Smooth muscle cell of the brain vasculature (primary cell): ENCODE results near the gene PDCD5.
"Not testable (repeated sequence)": the region's sequence is repeated elsewhere in the genome, so short reads cannot be mapped to it uniquely, and the experiment has no call there.

ENCODE experiments used
- DNase-seq: peaks from one replicate; pipeline ENCODE4 v3.0.0-alpha.2; 2012; ENCODE audit warnings: low read depth, low spot score

The PDCD5 gene, protein sequence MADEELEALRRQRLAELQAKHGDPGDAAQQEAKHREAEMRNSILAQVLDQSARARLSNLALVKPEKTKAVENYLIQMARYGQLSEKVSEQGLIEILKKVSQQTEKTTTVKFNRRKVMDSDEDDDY

DNA sequence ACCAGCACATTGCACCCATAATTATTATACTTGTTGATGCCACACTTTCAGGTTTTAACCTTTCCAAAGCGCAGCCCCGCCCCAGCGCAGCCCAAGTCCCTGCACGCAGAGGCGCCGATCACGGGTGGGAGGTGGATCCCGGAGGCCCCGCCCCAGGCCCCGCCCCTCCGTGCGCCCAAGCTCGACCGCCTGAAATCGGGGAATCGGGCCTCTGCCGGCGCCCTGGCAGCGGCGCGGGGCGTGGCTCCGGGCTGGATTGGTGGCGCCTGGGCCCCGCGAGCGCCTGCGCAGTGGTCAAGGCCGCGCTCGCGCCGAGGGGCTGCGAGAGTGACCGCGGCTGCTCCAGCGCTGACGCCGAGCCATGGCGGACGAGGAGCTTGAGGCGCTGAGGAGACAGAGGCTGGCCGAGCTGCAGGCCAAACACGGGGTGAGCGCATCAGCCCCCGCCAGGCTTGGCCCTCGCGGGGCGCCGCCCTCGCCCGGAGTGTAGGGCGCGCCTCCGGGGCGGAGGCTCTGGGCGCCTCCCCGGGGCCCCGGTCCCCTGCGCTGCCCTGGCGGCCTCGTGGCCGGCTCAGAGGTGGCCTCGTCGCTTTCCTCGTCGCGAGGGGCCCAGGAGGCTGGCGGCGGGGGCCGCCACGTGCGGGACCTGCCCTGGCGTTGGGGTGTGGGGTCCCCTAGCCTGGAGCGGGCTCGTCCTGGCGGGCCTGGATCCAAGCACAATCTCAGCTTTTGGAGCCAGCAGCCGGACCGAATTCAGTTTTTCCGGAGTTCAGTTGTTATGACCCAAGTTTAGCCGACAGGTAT is at the start of gene PDCD5:
Gene PDCD5, plus strand, starts transcription at position 290 of the 804 bp plus-strand sequence. Its CDS starts 72 bp downstream, at position 362.
- peak; percentile 81 for DNase-seq

DNA sequence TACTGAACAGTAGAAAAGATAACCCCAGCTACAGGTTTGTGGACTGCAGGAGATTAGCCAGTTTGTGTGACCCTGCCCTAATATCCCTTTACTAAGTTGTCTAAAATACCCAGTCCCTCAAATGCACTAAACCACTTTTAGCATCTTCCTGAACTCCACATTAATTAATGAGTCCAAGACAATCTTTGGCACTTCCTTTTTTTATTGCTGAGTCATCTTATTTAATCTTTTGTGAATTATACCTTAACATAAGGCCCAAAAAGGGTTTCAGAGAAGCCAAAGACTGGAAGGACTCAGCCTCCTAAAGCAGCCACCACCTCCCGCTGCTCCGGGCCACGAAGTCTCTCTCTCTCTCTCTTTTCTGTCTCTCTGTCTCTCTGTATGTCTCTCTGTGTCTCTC is 48.8 kb upstream of the PDCD5 start:
- no peak for DNase-seq

DNA sequence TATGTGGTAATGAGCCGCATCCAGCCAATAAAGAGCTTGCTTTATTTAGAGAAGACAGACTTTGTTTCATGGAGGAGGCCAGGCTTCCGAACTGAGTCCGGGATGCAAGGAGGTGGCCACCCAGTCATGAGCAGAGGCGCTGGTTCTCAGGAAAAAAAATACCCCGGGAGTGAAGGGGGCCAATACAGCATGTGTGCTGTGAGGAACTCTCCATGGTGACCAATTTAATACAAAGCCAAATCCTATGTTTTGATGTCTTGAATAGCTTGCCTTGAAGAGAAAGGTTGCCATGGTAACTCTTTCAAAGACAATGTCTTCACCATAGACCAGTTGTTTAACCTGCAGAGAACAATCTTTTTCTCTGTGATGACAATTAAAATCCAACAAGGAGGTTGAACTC is 43.4 kb upstream of the PDCD5 start:
- DNase-seq, result no peak

DNA sequence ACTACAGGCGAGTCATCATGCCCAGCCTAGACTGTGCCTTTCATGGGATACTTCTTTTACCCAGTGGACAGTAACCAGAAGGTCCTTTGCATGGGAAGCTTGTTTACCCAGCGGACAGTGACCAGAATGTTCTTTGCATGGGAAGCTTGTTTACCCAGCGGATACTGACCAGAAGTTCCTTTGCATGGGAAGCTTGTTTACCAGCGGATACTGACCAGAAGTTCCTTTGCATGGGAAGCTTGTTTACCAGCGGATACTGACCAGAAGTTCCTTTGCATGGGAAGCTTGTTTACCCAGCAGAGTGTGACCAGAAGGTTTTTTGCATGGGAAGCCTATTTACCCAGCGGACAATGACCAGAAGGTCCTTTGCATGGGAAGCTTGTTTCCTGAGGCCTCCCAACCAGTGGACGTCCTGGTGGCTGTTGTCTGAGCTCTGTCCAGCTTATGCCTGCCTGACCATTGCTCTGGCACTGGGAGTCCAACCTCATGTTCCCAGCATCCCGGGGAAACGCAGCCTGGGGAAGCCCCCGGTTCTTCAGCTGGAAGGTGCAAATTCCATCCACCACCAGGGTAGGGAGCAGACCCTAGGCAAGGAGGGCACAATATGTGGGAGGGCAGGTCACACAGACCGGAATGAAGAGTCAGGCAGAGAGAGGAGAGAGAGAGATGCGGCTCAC is 41.6 kb upstream of the PDCD5 start:
- DNase-seq, result no peak

DNA sequence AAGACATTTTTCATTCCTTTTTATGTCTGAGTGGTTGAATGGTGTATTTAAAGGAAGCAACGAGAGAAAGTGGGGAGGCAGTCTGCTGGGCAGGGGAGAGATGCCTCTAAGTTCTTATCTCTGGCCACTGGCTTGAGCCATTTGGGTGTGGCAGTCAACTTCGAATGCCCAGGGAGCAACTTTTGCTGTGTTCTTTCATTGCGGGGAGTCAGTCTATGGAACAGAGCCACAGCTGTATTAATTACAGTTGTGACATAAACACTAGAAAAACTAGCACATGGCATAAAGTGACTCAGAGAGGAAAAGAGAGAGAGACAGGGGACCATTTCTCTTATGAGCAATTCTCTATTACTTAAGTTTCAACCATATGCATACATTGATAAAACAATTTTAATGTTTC is 40.4 kb upstream of the PDCD5 start:
- DNase-seq, result no peak

DNA sequence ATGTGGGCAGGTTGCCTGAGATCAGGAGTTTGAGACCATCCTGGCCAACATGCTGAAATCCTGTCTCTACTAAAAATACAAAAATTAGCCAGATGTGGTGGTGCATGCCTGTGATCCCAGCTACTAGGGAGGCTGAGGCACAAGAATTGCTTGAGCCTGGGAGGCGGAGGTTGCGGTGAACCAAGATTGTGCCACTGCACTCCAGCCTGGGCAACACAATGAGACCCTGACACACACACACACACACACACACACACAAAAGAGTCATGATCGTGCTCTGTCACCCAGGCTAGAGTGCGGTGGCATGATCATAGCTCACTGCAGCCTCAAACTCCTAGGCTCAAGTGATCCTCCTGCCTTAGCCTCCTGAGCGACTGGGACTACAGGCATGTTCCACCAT is 39.6 kb upstream of the PDCD5 start:
- not testable (repeated sequence) for DNase-seq

DNA sequence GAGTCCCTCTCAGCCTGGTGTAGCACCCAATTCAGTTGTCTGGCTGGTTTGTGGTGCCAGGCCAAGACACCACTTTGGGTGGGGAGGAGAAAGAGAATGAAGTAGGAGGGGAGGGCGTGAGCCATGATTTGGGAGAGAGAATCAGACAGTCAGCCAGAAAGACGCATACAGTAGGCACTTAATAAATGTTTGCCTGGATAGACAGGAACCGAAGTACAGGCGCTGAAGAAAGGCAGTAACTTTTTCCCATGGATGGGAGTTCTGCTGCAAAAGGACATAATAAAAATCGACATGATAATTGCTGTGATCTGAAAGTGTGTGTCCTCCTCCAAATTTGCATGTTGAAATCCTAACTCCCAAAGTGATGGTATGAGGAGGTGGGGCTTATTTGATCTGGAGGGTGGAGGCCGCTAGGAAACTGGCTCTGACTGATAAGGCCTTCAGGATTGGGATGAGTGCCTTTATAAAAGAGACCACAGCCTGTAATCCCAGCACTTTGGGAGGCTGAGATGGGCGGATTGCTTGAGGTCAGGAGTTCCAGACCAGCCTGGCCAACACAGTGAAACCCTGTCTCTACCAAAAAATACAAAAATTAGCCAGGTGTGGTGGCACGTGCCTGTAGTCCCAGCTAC is 38.4 kb upstream of the PDCD5 start:
- no peak for DNase-seq

DNA sequence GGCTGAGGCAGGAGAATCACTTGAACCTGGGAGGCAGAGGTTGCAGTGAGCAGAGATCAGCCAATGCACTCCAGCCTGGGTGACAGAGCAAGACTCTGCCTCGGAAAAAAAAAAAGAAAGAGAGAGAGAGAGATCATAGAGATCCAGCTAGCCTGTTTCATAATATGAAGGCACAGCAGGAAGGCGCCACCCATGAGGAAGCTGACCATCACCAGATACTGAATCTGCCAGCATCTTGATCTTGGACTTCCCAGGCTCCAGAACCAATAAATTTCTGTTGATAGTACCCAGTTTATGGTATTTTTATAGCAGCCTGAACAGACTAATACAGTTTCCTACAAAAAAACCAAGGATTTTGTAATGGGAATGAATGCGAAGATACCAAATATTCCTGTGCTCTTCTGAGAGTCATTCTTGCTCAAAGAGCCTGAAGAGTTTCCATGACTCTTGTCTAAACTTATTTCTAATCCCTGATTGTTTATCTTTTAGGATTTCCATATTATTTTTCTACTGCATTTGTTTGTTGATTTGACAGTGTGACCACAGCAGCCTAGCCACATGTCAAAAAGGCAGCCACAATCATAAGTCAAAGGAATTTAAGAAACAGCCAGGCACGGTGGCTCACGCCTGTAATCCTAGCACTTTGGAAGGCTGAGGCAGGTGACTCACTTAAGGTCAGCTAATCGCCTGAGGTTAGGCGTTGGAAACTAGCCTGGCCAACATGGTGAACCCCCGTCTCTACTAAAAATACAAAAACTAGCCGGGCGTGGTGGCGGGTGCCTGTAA is 37.7 kb upstream of the PDCD5 start:
- DNase-seq, result no peak

DNA sequence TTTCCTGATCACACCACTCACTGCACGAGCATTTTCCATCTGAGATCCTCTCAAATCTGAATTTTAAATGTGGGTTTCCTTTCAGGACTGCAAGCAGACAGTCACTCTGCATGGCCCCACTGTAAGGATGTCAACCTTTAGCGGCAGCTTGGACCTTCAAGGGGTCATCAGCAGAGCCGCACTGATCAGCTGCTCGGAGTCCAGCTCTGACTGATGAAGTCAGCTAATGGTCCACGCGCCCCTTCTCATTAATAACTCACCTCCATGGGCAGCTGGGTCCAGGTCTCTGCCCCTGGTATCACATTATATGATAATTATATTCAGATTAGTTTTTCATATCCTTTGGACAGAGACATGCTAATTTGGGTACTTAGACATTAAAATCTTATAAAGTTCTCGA is 36.1 kb upstream of the PDCD5 start:
- no peak for DNase-seq

DNA sequence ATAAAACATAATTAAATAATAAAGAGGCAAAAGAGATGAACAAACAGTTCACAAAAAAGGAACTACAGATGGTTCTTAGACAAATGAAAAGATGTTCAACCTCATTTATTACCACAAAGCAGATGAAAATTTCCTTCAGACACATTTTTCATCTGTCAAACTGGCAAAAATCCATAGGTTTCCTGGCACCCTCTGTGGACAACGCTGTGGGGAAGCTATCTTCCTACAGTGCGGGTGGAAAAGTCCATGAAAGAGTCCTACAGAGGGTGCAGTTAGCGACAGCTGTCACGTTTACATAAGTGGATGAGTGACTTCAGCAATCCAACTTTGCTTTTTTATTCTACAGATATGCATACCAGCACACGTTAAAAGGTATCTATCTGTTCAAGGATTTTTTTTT is 30.3 kb upstream of the PDCD5 start:
- DNase-seq, result no peak

DNA sequence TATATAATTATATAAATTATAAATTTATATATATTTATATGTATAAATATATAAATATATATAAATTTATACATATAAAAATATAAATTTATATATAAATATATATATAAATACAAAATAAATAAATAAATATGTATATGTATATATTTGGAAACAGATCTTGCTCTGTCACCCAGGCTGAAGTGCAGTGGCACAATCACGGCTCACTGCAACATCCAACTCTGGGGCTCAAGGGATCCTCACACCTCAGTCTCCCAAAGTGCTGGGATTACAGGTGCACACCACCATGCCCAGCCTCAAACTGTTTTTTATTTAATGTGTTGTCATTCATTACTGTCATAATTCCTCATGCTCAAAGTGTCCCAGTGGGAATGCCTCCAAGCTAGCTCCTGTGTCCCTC is 25.2 kb upstream of the PDCD5 start:
- DNase-seq, result no peak

DNA sequence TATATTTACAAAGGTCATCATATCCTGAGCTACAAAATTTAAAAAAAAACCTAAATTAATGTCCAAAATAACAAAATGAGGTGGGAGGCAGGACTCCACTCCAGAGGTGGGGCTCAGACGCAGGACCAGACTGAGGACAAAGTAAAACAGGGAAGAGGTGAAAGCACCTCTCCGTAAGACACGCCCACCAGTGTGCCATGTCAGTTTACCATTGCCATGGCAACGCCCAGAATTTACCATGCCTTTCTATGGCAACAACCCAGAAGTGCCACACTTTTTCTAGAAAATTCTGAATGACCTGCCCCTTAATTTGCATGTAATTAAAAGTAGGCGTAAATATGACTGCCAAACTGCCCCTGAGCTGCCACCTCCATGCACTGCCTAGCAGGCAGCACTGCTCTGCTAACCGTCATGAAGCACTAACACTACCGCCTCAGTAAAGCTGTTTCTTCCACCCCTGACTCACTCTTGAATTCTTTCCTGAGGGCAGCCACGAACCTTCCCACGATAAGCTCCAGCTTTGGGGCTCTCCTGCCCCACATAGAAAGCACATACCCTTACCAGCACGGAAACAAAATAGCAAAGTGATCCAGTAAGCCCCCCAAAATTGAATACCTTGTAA is 22.3 kb upstream of the PDCD5 start:
- DNase-seq, result no peak

DNA sequence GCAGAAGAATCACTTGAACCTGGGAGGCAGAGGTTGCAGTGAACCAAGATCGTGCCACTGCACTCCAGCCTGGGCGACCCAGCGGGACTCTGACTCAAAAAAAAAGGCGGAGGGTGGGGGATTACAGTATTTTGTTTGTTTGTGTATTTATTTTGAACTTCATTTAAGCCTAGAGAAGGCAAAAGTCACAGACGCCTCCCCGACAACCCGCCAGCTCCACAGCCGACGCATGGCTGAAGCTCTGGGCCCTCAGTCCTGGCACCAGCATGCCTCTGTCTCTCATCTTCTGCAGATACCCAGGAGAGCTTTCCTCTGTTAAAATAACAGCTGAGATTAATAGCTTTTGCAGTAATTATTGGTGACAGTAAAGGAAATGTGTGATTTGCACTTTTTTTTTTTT is 17.2 kb upstream of the PDCD5 start:
- no peak for DNase-seq

DNA sequence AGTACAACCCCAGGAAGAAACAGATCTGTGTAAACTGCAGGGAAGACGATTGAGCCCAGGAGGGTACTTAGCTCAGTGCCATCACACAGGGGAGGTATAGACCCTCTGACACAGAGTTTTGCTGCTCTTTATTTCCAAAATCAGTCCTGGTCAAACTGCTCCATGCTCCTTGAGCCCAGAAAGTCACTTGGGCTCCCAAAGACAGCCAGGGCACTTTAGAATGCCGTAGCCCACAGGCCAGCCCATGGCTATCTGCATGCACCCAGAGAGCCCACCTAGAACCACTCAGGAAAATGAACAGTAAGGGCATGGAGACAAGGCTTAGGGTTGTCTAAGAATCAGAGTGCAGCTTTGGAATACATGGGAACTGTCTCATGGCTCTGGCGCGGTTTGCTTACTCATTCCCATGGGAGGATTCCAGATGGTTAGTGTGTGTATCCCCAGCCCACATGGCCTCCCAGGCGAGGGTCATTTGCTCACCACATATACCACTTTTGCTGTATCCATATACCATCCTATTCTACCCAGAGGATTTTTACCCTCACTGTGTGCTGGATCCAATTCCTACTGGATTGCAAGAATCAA is 14.7 kb upstream of the PDCD5 start:
- DNase-seq, result no peak

DNA sequence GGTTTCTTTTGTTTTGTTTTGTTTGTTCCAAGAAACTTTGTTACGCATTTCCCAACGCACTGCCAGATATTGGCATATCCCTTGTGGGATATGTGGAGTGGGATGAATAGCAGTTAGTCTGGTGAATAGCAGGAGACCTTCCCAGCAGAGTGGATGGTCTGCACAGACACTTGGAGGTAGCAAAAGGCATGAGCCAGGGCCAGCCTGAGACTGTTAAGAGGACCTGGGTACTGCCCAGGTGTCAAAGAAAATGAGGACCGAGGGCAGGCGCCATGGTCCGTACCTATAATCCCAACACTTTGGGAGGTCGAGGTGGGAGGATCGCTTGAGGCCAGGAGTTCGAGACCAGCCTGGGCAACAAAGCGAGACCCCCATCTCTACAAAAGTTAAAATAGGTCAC is 13.5 kb upstream of the PDCD5 start:
- DNase-seq, result no peak

DNA sequence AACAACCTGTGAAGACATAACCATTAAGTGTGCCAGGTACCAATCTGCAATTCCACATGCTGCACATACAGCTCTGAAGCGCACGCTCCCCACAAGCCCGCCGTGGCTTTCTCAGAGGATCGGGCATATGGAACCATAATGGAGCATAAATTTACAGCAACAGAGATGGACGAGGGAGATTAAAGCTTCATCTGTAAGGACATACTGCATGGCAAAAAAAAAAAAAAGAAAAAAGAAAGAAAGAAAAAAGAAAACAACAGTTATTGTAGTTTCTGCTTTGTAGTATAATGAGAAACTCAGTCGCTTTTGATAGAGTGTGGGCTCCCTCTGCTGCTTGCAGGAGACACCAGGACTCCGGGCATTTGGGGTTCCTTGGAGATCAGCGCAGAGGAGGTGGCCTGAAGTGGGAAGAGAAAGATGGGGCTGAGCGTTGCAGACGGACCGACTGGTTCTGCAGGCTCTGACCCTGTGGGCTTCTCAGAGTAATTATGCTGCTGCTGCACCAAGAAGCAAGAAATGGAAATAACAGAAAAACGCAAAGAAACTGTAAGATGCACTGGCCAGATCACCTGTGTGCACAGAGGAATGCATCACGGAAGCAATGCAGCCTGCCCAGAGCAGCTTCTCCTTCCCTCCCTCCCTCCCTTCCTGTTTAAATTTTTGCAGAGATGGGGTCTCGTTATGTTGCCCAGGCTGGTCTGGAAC is 10.8 kb upstream of the PDCD5 start:
- no peak for DNase-seq

DNA sequence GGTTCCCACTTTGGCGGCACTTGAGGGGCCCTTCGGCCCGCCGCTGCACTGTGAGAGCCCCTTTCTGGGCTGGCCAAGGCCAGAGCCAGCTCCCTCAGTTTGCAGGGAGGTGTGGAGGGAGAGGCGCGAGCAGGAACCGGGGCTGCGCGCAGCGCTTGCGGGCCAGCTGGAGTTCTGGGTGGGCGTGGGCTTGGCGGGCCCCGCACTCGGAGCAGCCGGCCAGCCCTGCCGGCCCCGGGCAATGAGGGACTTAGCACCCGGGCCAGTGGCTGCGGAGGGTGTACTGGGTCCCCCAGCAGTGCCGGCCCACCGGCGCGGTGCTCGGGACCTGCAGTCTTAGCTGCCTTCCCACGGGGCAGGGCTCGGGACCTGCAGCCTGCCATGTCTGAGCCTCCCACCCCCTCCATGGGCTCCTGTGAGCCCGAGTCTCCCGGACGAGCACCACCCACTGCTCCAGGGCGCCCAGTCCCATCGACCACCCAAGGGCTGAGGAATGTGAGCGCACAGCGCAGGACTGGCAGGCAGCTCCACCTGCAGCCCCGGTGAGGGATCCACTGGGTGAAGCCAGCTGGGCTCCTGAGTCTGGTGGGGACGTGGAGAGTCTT is 9.4 kb upstream of the PDCD5 start:
- not testable (repeated sequence) for DNase-seq

DNA sequence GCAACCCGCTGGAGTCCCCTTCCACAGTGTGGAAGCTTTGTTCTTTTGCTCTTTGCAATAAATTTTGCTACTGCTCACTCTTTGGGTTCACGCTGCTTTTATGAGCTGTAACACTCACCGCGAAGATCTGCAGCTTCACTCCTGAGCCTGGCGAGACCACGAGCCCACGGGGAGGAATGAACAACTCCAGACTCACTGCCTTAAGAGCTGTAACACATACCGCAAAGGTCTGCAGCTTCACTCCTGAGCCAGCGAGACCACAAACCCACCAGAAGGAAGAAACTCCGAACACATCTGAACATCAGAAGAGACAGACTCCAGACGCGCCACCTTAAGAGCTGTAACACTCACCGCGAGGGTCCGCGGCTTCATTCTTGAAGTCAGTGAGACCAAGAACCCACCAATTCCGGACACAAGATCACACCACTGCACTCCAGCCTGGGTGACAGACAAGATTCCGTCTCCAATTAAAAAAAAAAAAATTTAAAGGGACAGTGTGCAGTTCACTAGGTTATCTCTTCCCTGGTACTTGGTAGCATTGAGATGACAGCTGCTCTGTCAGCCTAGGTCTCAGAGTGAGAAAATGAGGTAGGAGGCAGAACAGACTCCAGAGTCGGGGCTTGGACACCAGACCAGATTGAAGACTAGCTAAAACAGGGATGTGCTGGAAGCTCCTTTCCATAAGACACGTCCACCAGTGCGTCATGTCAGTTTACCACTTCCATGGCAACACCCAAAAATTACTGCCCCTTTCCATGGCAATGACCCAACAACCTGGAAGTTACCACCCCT is 8.1 kb upstream of the PDCD5 start:
- DNase-seq, result not testable (repeated sequence)

DNA sequence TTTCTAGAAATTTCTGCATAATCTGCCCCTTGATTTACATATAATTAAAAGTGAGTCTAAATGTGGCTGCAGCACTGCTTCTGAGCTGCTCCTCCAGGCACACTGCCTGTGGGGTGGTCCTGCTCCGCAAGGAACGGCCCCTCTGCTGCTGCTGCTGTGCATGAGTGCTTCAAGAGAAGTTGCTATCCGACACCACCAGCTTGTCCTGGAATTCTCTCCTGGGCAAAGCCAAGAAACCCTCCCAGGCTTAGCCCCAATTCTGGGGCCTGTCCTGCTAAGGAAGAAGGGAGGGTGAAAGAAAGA is 7.5 kb upstream of the PDCD5 start:
- DNase-seq, result no peak
